PC-9 (cell line): ENCODE results near the gene HBB. TPM values are rescaled to one million over a fixed set of nuclear protein-coding genes. Genes with fewer than 3 reads are reported as not detected.

Experiments used
- BruUV-seq: library from RNA; stranded (reverse); fragments of 400-500 nt; replicated peaks from 2 replicates; lab custom pipeline; 2021; lab: Mats Ljungman, UMichigan
- CTCF ChIA-PET: fragments of 300-600 bp; sonication (Branson Sonifier 250); formaldehyde crosslinking; loops from one replicate; lab custom pipeline; 2022; ENCODE audit warnings: antibody characterized with exemption; lab: Charles Lee
- POLR2A ChIA-PET: fragments of 300-600 bp; sonication (Branson Sonifier 250); formaldehyde crosslinking; loops from one replicate; lab custom pipeline; 2022; ENCODE audit warnings: antibody characterized with exemption; ENCODE audit not compliant: unreplicated experiment; lab: Charles Lee
- DNase-seq, 2 experiments: peaks; one replicate each; pipeline versions ENCODE4 v3.0.0 to v3.0.0-alpha.2; 2015 to 2022; ENCODE audit warnings: mixed read lengths in 1 of 2
- H2AFZ ChIP-seq: fragments of 200-600 bp; sonication (generic); 2 replicates; pipeline ENCODE4 v1.8.1; 2017; ENCODE audit warnings: antibody characterized with exemption
- H3F3A ChIP-seq: fragments of 200-600 bp; sonication (generic); 2 replicates; pipeline ENCODE4 v1.8.1; 2017; ENCODE audit warnings: antibody characterized with exemption, mild to moderate bottlenecking, low read depth; ENCODE audit not compliant: insufficient read depth
- H3K27ac ChIP-seq: fragments of 200-600 bp; sonication (generic); 2 replicates; pipeline ENCODE4 v1.6.1; 2016; ENCODE audit warnings: mixed run types
- H3K27me3 ChIP-seq: fragments of 200-600 bp; sonication (generic); 2 replicates; pipeline ENCODE4 v1.6.1; 2016; ENCODE audit warnings: low read depth, mixed run types; ENCODE audit not compliant: insufficient read depth
- H3K36me3 ChIP-seq: fragments of 200-600 bp; sonication (generic); 2 replicates; pipeline ENCODE4 v1.6.1; 2016; ENCODE audit warnings: low read depth, mixed run types
- H3K4me1 ChIP-seq: fragments of 200-600 bp; sonication (generic); replicated peaks from 2 replicates; pipeline ENCODE4 v1.6.1; 2016; ENCODE audit warnings: mixed run types; ENCODE audit not compliant: insufficient read depth
- H3K4me2 ChIP-seq: fragments of 200-600 bp; sonication (generic); 2 replicates; pipeline ENCODE4 v1.6.1; 2017; ENCODE audit warnings: mixed run types
- H3K4me3 ChIP-seq: fragments of 200-600 bp; sonication (generic); 2 replicates; pipeline ENCODE4 v1.6.1; 2016; ENCODE audit warnings: mixed run types
- H3K79me2 ChIP-seq: fragments of 200-600 bp; sonication (generic); 2 replicates; pipeline ENCODE4 v1.6.1; 2017; ENCODE audit warnings: low read depth, mixed run types
- H3K9me2 ChIP-seq: fragments of 200-600 bp; sonication (generic); 2 replicates; pipeline ENCODE4 v1.8.1; 2017; ENCODE audit warnings: mild to moderate bottlenecking; ENCODE audit not compliant: insufficient read depth
- H3K9me3 ChIP-seq: fragments of 200-600 bp; sonication (generic); 2 replicates; pipeline ENCODE4 v1.8.1; 2016; ENCODE audit warnings: low read depth; ENCODE audit not compliant: insufficient read depth
- H4K20me1 ChIP-seq: fragments of 200-600 bp; sonication (generic); 2 replicates; pipeline ENCODE4 v1.8.1; 2017; ENCODE audit not compliant: insufficient read depth
- CTCF ChIP-seq: fragments of 200-600 bp; sonication (generic); conservative IDR thresholded peaks from 2 replicates; pipeline ENCODE4 v1.6.1; 2017; ENCODE audit warnings: mixed run types, antibody characterized with exemption, mild to moderate bottlenecking, moderate library complexity
- EZH2 ChIP-seq: fragments of 200-600 bp; sonication (generic); IDR thresholded peaks from 2 replicates; pipeline ENCODE4 v1.8.0; 2017; ENCODE audit warnings: antibody characterized with exemption, low read depth
- intact Hi-C: fragments of 100-400 bp; cut with micrococcal nuclease; formaldehyde crosslinking; loops from one replicate; pipeline ENCODE4 v1.10.0; 2022; ENCODE audit not compliant: unreplicated experiment
- total RNA-seq: library from RNA; stranded (reverse); gene quantifications from 2 replicates; pipeline ENCODE4 v1.2.3, GENCODE V29; 2021

Gene HBB
- total RNA-seq, 1 experiment from 2014 or later, result not detected

- no TSS peak for BruUV-seq
- no peaks in the 10 kb centered on the region for H3K9me2 ChIP-seq
- no peak overlapping the region for H3K4me3 ChIP-seq
- intact Hi-C loops, result no loop called here
- H3K79me2 ChIP-seq, result no peaks in the 10 kb centered on the region
- TF ChIP-seq EZH2 (no peak), CTCF (no peak)
- H4K20me1 ChIP-seq, result no peaks in the 10 kb centered on the region
- no peak for DNase-seq
- H2AFZ ChIP-seq, result no peak overlapping the region
- CTCF ChIA-PET, result interaction anchor here (0.7 kb wide), 1 partner anchor 39 kb away, joined by 4 read pairs; no protein-coding TSS in a partner anchor
- no peaks in the 10 kb centered on the region for H3K9me3 ChIP-seq
- POLR2A ChIA-PET, result no interaction called here
- H3K4me1 ChIP-seq, result no peaks in the 10 kb centered on the region
- no peaks in the 10 kb centered on the region for H3F3A ChIP-seq
- H3K27ac ChIP-seq, result no peak overlapping the region
- no peak overlapping the region for H3K4me2 ChIP-seq
- H3K36me3 ChIP-seq, result no peaks in the 10 kb centered on the region
- no peaks in the 10 kb centered on the region for H3K27me3 ChIP-seq
These were observed 11.6 kb upstream of the HBB start for GRCh38 chr11:5238486-5238885.

GRCh38 chr11:5237420-5237819 is 10.5 kb upstream of the HBB start:
- no peak for DNase-seq
- H4K20me1 ChIP-seq, result no peaks in the 10 kb centered on the region
- no peak overlapping the region for H3K27ac ChIP-seq
- ChIA-PET CTCF (no interaction called here), POLR2A (no interaction called here)
- H3K4me1 ChIP-seq, result no peaks in the 10 kb centered on the region
- H3K27me3 ChIP-seq, result no peaks in the 10 kb centered on the region
- no peak overlapping the region for H3K4me2 ChIP-seq
- intact Hi-C loops, result no loop called here
- H2AFZ ChIP-seq, result no peak overlapping the region
- no peak overlapping the region for H3K4me3 ChIP-seq
- H3F3A ChIP-seq, result no peaks in the 10 kb centered on the region
- H3K9me2 ChIP-seq, result no peaks in the 10 kb centered on the region
- H3K36me3 ChIP-seq, result no peaks in the 10 kb centered on the region
- no peaks in the 10 kb centered on the region for H3K9me3 ChIP-seq
- TF ChIP-seq CTCF, result no peak
- no peak for TF ChIP-seq EZH2
- H3K79me2 ChIP-seq, result no peaks in the 10 kb centered on the region
- no TSS peak for BruUV-seq

- H3K9me3 ChIP-seq, result no peaks in the 10 kb centered on the region
- H3K9me2 ChIP-seq, result no peaks in the 10 kb centered on the region
- no peak for TF ChIP-seq EZH2
- TF ChIP-seq CTCF, result no peak
- no peak overlapping the region for H2AFZ ChIP-seq
- H3K4me2 ChIP-seq, result no peak overlapping the region
- no TSS peak for BruUV-seq
- CTCF ChIA-PET, result no interaction called here
- H3K4me1 ChIP-seq, result no peaks in the 10 kb centered on the region
- no peaks in the 10 kb centered on the region for H3K79me2 ChIP-seq
- no peaks in the 10 kb centered on the region for H3F3A ChIP-seq
- H3K27me3 ChIP-seq, result no peaks in the 10 kb centered on the region
- no peaks in the 10 kb centered on the region for H4K20me1 ChIP-seq
- no peak overlapping the region for H3K27ac ChIP-seq
- H3K36me3 ChIP-seq, result no peaks in the 10 kb centered on the region
- intact Hi-C loops, result no loop called here
- no peak for DNase-seq
- no peak overlapping the region for H3K4me3 ChIP-seq
- POLR2A ChIA-PET, result no interaction called here
These were observed 8.7 kb upstream of the HBB start for GRCh38 chr11:5235364-5236095.
